ENCODE results near the gene PRELP.
"Not testable (repeated sequence)": the region's sequence is repeated elsewhere in the genome, so short reads cannot be mapped to it uniquely, and the experiment has no call there.

The PRELP gene

DNA sequence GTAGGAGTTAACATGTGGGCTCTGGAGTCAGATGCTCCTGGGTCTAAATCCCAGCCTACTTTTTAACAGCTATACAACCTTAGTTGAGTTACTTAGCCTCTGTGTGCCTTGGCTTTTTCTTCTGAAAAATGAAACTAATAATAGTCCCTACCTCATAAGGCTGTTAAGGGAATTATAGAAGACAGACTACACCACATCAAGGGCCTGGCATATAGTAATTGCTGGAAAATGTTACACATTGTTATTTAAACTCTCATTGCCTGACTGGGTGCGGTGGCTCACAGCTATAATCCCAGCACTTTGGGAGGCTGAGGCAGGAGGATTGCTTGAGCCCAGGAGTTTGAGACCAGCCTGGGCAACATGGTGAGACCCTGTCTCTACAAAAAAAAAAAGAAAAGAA is 28.0 kb upstream of the PRELP start:
- not testable (repeated sequence) for ATAC-seq (replicated peaks); H3K36me3 Mint-ChIP-seq; H3K9me3 Mint-ChIP-seq; H3K27ac Mint-ChIP-seq; DNase-seq; H3K4me3 Mint-ChIP-seq; H3K4me1 Mint-ChIP-seq
- peaks cover 16 to 27% of the 10 kb centered on the region in 2 donors for H3K27me3 Mint-ChIP-seq

- H3K4me3 Mint-ChIP-seq, result no peak overlapping the region
- no peak for ATAC-seq (replicated peaks)
- peaks cover 4 to 5% of the 10 kb centered on the region in 2 donors for H3K36me3 Mint-ChIP-seq
- H3K9me3 Mint-ChIP-seq, result peaks cover 4% of the 10 kb centered on the region in 2 donors
- H3K4me1 Mint-ChIP-seq, result peaks cover 4 to 9% of the 10 kb centered on the region in 2 donors
- H3K27ac Mint-ChIP-seq, result no peak overlapping the region
- H3K27me3 Mint-ChIP-seq, result peaks cover 12 to 18% of the 10 kb centered on the region in 2 donors
- no peak for DNase-seq
These were observed 27.0 kb upstream of the PRELP start for GRCh38 chr1:203448521-203449061.

DNA sequence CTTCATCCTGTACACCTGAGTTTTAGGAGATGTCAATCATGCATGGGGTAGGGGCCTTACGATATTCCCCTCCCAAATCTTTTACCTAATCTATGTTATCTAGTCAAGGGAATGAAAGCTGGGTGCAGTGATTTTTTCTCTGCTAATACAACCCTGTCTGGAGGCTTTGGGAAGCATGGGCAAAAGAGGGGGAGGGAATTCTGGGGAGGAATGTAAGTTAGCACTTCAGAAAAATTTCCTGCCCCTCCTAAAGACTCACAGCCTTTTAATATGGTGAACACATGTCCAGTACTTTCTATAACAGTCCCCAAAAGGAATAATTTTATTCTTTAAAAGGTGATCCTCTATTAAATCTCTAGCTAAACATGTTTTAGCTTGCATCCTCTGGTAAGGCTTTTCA is 25.6 kb upstream of the PRELP start:
- no peak for DNase-seq
- H3K4me3 Mint-ChIP-seq, result no peak overlapping the region
- ATAC-seq (replicated peaks), result no peak
- peaks cover 2% of the 10 kb centered on the region in 2 donors for H3K36me3 Mint-ChIP-seq
- no peak overlapping the region for H3K27ac Mint-ChIP-seq
- peaks cover 2 to 3% of the 10 kb centered on the region in 2 donors for H3K9me3 Mint-ChIP-seq
- peaks cover 8 to 19% of the 10 kb centered on the region in 2 donors for H3K4me1 Mint-ChIP-seq
- H3K27me3 Mint-ChIP-seq, result peaks cover 12 to 18% of the 10 kb centered on the region in 2 donors

DNA sequence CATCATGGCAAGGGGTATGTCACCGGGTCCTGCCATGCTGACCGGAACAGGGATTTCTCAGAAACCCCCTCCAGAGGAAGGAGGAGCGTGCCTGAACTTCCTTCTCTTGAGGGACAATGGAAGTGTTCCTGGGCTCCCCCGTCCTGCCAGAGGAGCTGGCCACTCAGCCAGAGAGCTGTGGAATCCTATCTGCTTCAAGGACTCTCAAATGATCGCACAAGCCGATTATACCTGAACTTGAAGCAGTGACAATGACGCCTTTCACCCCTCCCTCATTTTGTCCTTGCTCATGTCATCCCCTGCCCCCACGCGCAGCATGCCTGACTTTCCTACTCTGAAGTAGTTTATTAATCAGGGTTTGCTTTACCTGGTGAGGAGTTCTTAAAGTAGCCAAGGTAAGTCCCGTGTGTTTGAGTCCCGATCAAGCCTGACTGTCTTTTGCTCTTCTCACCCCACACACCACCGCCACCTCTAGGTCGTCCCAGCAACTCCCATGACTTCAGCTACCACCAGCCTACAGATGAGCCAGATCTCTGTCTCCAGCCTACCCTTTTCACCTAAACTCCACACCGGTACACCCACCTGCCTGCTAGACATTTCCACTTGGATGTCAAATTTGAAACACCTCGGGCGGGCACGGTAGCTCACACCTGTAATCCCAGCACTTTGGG is 25.0 kb upstream of the PRELP start:
- H3K9me3 Mint-ChIP-seq, result no peaks in the 10 kb centered on the region
- H3K36me3 Mint-ChIP-seq, result no peaks in the 10 kb centered on the region
- H3K4me1 Mint-ChIP-seq, result peaks cover 8 to 19% of the 10 kb centered on the region in 2 donors
- H3K27ac Mint-ChIP-seq, result no peak overlapping the region
- DNase-seq (no peak), ATAC-seq (replicated peaks) (no peak)
- H3K27me3 Mint-ChIP-seq, result peaks cover 12 to 18% of the 10 kb centered on the region in 2 donors
- H3K4me3 Mint-ChIP-seq, result no peak overlapping the region

DNA sequence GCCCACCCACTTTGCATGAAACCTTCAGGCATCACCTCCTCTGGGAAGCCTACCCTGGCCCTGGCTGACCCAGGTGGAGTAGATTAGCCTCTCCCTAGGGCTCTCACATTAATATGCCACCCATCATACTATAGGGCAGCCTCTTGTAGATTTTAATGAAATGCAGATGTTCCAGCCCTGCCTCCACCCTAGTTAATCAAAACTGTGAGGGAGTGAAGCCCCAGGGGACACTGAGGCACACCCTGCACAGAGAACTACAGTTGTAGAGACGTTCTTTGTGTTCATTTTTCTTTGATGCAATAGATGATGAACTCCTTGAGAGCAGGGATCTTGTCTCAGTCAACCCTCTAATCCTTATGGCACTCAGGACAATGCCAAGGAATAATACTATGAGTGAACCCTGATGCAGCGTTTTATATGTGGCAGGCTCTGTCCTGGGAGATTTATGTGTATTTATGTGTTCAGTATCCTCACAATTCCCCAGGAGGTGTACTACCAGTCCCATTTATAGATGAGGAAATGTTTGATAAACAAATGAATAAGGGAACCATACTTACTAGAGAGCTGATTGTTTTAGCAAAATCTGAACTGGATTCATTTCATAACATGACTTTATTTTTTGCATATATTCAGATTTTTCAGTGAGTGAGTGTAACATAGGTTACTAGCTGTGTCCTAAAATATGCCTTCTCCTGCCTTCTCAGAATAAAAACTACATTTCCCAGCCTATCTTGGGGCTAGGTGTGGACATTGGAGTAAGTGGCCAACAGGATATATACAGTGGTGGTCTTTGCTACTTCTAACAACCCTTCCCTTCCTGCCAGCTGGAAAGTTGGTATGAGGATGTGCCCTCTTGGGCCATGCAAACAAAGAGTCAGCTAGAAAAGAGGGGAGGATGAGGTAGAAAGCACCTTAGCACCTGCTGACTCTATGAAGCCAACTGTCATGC is 23.5 kb upstream of the PRELP start:
- no peak for DNase-seq
- H3K36me3 Mint-ChIP-seq, result no peaks in the 10 kb centered on the region

GRCh38 chr1:203453016-203453415 is 22.6 kb upstream of the PRELP start:
- Mint-ChIP-seq H3K4me3 (no peak overlapping the region), H3K27ac (no peak overlapping the region), H3K27me3 (peaks cover 12 to 18% of the 10 kb centered on the region in 2 donors), H3K4me1 (peaks cover 8 to 19% of the 10 kb centered on the region in 2 donors), H3K36me3 (no peaks in the 10 kb centered on the region), H3K9me3 (no peaks in the 10 kb centered on the region)
- no peak for ATAC-seq (replicated peaks)
- DNase-seq, result no peak

More for the DNA sequence above, 23.5 kb upstream of the PRELP start:
- peaks cover 8 to 19% of the 10 kb centered on the region in 2 donors for H3K4me1 Mint-ChIP-seq
- H3K27ac Mint-ChIP-seq, result no peak overlapping the region
- H3K27me3 Mint-ChIP-seq, result peaks cover 12 to 18% of the 10 kb centered on the region in 2 donors
- ATAC-seq (replicated peaks), result no peak
- no peak overlapping the region for H3K4me3 Mint-ChIP-seq
- no peaks in the 10 kb centered on the region for H3K9me3 Mint-ChIP-seq

GRCh38 chr1:203453616-203454015 is 22.0 kb upstream of the PRELP start:
- no peaks in the 10 kb centered on the region for H3K9me3 Mint-ChIP-seq
- H3K4me1 Mint-ChIP-seq, result peaks cover 8 to 19% of the 10 kb centered on the region in 2 donors
- no peaks in the 10 kb centered on the region for H3K36me3 Mint-ChIP-seq
- ATAC-seq (replicated peaks) (no peak), DNase-seq (no peak)
- H3K27ac Mint-ChIP-seq, result peak overlapping the region; percentile 32
- peaks cover 12 to 14% of the 10 kb centered on the region in 2 donors for H3K27me3 Mint-ChIP-seq
- H3K4me3 Mint-ChIP-seq, result no peak overlapping the region

GRCh38 chr1:203454986-203455471 is 20.6 kb upstream of the PRELP start:
- peaks cover 13 to 30% of the 10 kb centered on the region in 2 donors for H3K4me1 Mint-ChIP-seq
- DNase-seq (no peak), ATAC-seq (replicated peaks) (no peak)
- H3K36me3 Mint-ChIP-seq, result no peaks in the 10 kb centered on the region
- H3K27me3 Mint-ChIP-seq, result peaks cover 10 to 12% of the 10 kb centered on the region in 2 donors
- no peak overlapping the region for H3K4me3 Mint-ChIP-seq
- H3K9me3 Mint-ChIP-seq, result no peaks in the 10 kb centered on the region
- no peak overlapping the region for H3K27ac Mint-ChIP-seq

DNA sequence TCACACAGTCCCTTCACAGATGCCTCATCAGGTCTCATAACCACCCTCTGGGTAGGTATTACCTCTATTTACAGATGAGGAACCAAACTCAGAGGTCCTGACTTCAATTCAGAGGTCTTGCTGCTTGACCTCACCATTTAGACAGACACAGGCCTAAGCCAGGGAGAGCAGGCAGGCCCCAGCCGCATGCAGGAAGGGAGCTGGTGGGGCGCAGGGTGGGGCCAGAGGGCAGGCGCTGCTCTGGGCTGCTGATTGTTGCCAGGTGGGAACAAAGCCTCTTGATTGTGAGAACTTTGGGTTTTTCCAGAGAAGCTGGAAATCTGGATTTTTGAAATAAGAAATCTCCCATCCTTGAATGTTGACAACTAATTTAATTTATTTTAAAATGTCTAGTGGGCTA is 19.9 kb upstream of the PRELP start:
- no peaks in the 10 kb centered on the region for H3K9me3 Mint-ChIP-seq
- H3K27ac Mint-ChIP-seq, result no peak overlapping the region
- peaks cover 16 to 37% of the 10 kb centered on the region in 2 donors for H3K4me1 Mint-ChIP-seq
- DNase-seq, result no peak
- no peak for ATAC-seq (replicated peaks)
- peaks cover 8 to 12% of the 10 kb centered on the region in 2 donors for H3K27me3 Mint-ChIP-seq
- H3K36me3 Mint-ChIP-seq, result no peaks in the 10 kb centered on the region
- H3K4me3 Mint-ChIP-seq, result no peak overlapping the region

- H3K36me3 Mint-ChIP-seq, result no peaks in the 10 kb centered on the region
- H3K9me3 Mint-ChIP-seq, result peaks cover 3 to 4% of the 10 kb centered on the region in 2 donors
- H3K27me3 Mint-ChIP-seq, result peaks cover 3 to 9% of the 10 kb centered on the region in 2 donors
- H3K4me1 Mint-ChIP-seq, result peaks cover 21 to 45% of the 10 kb centered on the region in 2 donors
- no peak overlapping the region for H3K4me3 Mint-ChIP-seq
- no peak for DNase-seq
- H3K27ac Mint-ChIP-seq, result no peak overlapping the region
- ATAC-seq (replicated peaks), result no peak
These were observed 19.0 kb upstream of the PRELP start for GRCh38 chr1:203456577-203456976.

GRCh38 chr1:203458078-203458477 is 17.5 kb upstream of the PRELP start:
- H3K4me1 Mint-ChIP-seq, result peaks cover 24 to 50% of the 10 kb centered on the region in 2 donors
- peaks cover 3 to 4% of the 10 kb centered on the region in 2 donors for H3K9me3 Mint-ChIP-seq
- H3K4me3 Mint-ChIP-seq, result no peak overlapping the region
- no peak overlapping the region for H3K27ac Mint-ChIP-seq
- DNase-seq (no peak), ATAC-seq (replicated peaks) (no peak)
- no peaks in the 10 kb centered on the region for H3K27me3 Mint-ChIP-seq
- H3K36me3 Mint-ChIP-seq, result no peaks in the 10 kb centered on the region

- H3K4me3 Mint-ChIP-seq, result no peak overlapping the region
- H3K27ac Mint-ChIP-seq, result no peak overlapping the region
- peaks cover 20 to 46% of the 10 kb centered on the region in 2 donors for H3K4me1 Mint-ChIP-seq
- H3K9me3 Mint-ChIP-seq, result peaks cover 3 to 4% of the 10 kb centered on the region in 2 donors
- no peak for ATAC-seq (replicated peaks)
- no peak for DNase-seq
- no peaks in the 10 kb centered on the region for H3K36me3 Mint-ChIP-seq
- no peaks in the 10 kb centered on the region for H3K27me3 Mint-ChIP-seq
These were observed 15.9 kb upstream of the PRELP start for GRCh38 chr1:203459671-203460201.

GRCh38 chr1:203461717-203462116 is 13.9 kb upstream of the PRELP start:
- H3K9me3 Mint-ChIP-seq, result peaks cover 3 to 4% of the 10 kb centered on the region in 2 donors
- H3K27ac Mint-ChIP-seq, result no peak overlapping the region
- no peak overlapping the region for H3K4me3 Mint-ChIP-seq
- ATAC-seq (replicated peaks) (peak; percentile 69 to 80), DNase-seq (no peak)
- peaks cover 0 to 1% of the 10 kb centered on the region in 2 donors for H3K27me3 Mint-ChIP-seq
- H3K4me1 Mint-ChIP-seq, result peaks cover 24 to 48% of the 10 kb centered on the region in 2 donors
- H3K36me3 Mint-ChIP-seq, result no peaks in the 10 kb centered on the region

- Mint-ChIP-seq H3K4me3 (no peak overlapping the region), H3K27me3 (peaks cover 0 to 4% of the 10 kb centered on the region in 2 donors), H3K4me1 (peaks cover 24 to 52% of the 10 kb centered on the region in 2 donors), H3K27ac (peak overlapping the region; percentile 34), H3K36me3 (no peaks in the 10 kb centered on the region), H3K9me3 (peaks cover 3 to 4% of the 10 kb centered on the region in 2 donors)
- DNase-seq (no peak), ATAC-seq (replicated peaks) (no peak)
These were observed 13.5 kb upstream of the PRELP start for GRCh38 chr1:203462143-203462542.
